ENCODE measurements around the gene FGFR2. TPM values are rescaled to one million over a fixed set of nuclear protein-coding genes. Genes with fewer than 3 reads are reported as not detected.

FGFR2 gene
- total and polyA plus RNA-seq, 9 of the 15 experiments (the other 6 are each of a cell fraction or from before 2014, with no cell fraction given): 0.20 TPM; not detected in 8

DNA sequence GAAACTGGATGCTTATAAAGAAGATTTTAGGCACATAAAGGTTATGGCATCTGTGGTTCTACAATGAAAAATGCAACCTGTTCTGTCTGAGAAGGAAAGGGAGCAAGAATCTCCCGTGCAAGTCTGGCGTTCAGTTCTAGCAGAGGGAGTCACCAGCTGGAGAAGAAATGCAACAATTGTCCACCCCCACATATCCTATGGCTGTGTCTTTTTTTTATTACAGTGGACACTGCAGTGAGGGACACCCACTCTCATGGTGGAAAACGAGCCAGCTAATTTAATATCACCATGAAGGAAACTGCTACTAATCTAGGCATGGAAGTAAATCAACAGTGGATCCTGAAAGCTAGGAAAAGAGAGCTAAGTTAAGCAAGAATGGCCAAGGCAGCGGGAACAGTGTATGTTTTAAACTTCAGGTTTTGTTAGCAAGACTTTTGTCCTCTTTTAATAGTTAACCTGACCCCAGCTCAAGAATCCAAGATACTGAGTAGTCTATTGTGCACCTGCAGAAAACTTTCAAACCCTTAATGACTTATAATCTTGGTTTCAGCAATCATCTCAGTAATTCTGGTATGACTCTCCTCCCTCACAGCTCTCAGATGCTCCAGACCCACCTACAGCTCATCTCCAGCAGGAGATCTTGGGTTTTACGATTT, 149.3 kb downstream of the FGFR2 start:
- in situ Hi-C loops (cut with MboI): no loop called here
- POLR2A ChIA-PET: no interaction called here
- no TSS peak for BruUV-seq (replicated peaks)

GRCh38 chr10:121444520-121445165, 153.6 kb downstream of the FGFR2 start:
- DNase-seq (ENCODE audit: extremely low read depth in 1 of 4, low spot score in 3 of 4) (no peak), ATAC-seq (no peak), FAIRE-seq (no peak)
- Histone ChIP-seq H3K27me3 (ENCODE audit: control insufficient read depth in 2 of 2, insufficient read depth in 2 of 2, low read length in 2 of 2) (no peaks in the 10 kb centered on the region), H3K9me1 (ENCODE audit: control insufficient read depth, insufficient read depth, low read length) (no peaks in the 10 kb centered on the region), H3K79me2 (ENCODE audit: control insufficient read depth, insufficient read depth, low read length) (no peaks in the 10 kb centered on the region), H3K27ac (ENCODE audit: extremely low read depth, low read depth, low read length) (no peak overlapping the region), H3K9ac (ENCODE audit: insufficient read depth in 1 of 2, low read depth in 2 of 2, low read length in 2 of 2) (no peak overlapping the region), H3K9me3 (replicated peaks; ENCODE audit: control insufficient read depth, insufficient read depth, low read depth, low read length) (no peaks in the 10 kb centered on the region), H3K4me2 (ENCODE audit: insufficient read depth, low read length) (no peak overlapping the region), H3K4me3 (no peak overlapping the region), H2AFZ (ENCODE audit: low read depth, low read length) (no peak overlapping the region), H3K4me1 (replicated peaks in 1 of 2; ENCODE audit: control insufficient read depth in 2 of 2, insufficient read depth in 2 of 2, low read length in 2 of 2) (no peaks in the 10 kb centered on the region), H4K20me1 (replicated peaks; ENCODE audit: control insufficient read depth, insufficient read depth, low read length) (no peaks in the 10 kb centered on the region), H3K36me3 (ENCODE audit: control insufficient read depth, insufficient read depth, low read length) (no peaks in the 10 kb centered on the region)
- no TSS peak for BruUV-seq (replicated peaks)
- whole genome bisulfite sequencing (ENCODE audit: insufficient coverage, low coverage, missing lambda C conversion rate): 0% methylated on average over 7 of the region's 8 CpGs
- POLR2A ChIA-PET: no interaction called here
- in situ Hi-C loops (cut with MboI): no loop called here
- intact Hi-C loops (cut with micrococcal nuclease): no loop called here
- CTCF ChIA-PET (ENCODE audit: low intra/inter-chr PET ratio): no interaction called here
- no peak for TF ChIP-seq SRSF1 (IDR thresholded peaks at IDR 0.05; ENCODE audit: low read depth, low read length)
- no peak for TF ChIP-seq PRPF4 (IDR thresholded peaks at IDR 0.05; ENCODE audit: insufficient read depth, low read depth, low read length, poor library complexity, severe bottlenecking)
- TF ChIP-seq FOXK1 (CRISPR knock-in tag; IDR thresholded peaks at IDR 0.05; ENCODE audit: borderline replicate concordance): no peak
- TF ChIP-seq SMARCA4 (IDR thresholded peaks at IDR 0.05): no peak
- no peak for TF ChIP-seq ZNF445 (CRISPR knock-in tag; IDR thresholded peaks at IDR 0.05; ENCODE audit: low read depth)
- TF ChIP-seq POU5F1 (IDR thresholded peaks at IDR 0.05; ENCODE audit: borderline replicate concordance, low read depth, low read length, partially characterized antibody): no peak
- TF ChIP-seq, protein P1, sequence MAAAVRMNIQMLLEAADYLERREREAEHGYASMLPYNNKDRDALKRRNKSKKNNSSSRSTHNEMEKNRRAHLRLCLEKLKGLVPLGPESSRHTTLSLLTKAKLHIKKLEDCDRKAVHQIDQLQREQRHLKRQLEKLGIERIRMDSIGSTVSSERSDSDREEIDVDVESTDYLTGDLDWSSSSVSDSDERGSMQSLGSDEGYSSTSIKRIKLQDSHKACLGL (CRISPR knock-in tag; IDR thresholded peaks at IDR 0.05; ENCODE audit: borderline replicate concordance, poor library complexity, severe bottlenecking): no peak
- no peak for TF ChIP-seq ZNF24 (IDR thresholded peaks at IDR 0.05)
- no peak for TF ChIP-seq GATA2 (CRISPR knock-in tag; IDR thresholded peaks at IDR 0.05)
- TF ChIP-seq ZBTB17 (CRISPR knock-in tag; IDR thresholded peaks at IDR 0.05): no peak
- TF ChIP-seq EWSR1 (IDR thresholded peaks at IDR 0.05; ENCODE audit: borderline replicate concordance, low read depth, partially characterized antibody): no peak
- TF ChIP-seq MITF (IDR thresholded peaks at IDR 0.05): no peak

More for the DNA sequence above, 149.3 kb downstream of the FGFR2 start:
- Histone ChIP-seq H4K20me1 (replicated peaks; ENCODE audit: control insufficient read depth, insufficient read depth, low read length) (no peaks in the 10 kb centered on the region), H3K4me3 (no peak overlapping the region), H3K79me2 (ENCODE audit: control insufficient read depth, insufficient read depth, low read length) (no peaks in the 10 kb centered on the region), H3K36me3 (ENCODE audit: control insufficient read depth, insufficient read depth, low read length) (no peaks in the 10 kb centered on the region), H3K9me3 (replicated peaks; ENCODE audit: control insufficient read depth, insufficient read depth, low read depth, low read length) (no peaks in the 10 kb centered on the region), H3K27ac (ENCODE audit: extremely low read depth, low read depth, low read length) (no peak overlapping the region), H3K27me3 (ENCODE audit: control insufficient read depth in 2 of 2, insufficient read depth in 2 of 2, low read length in 2 of 2) (no peaks in the 10 kb centered on the region), H3K4me2 (ENCODE audit: insufficient read depth, low read length) (no peak overlapping the region), H3K4me1 (replicated peaks in 1 of 2; ENCODE audit: control insufficient read depth in 2 of 2, insufficient read depth in 2 of 2, low read length in 2 of 2) (no peaks in the 10 kb centered on the region), H3K9ac (ENCODE audit: insufficient read depth in 1 of 2, low read depth in 2 of 2, low read length in 2 of 2) (no peak overlapping the region), H2AFZ (ENCODE audit: low read depth, low read length) (no peak overlapping the region), H3K9me1 (ENCODE audit: control insufficient read depth, insufficient read depth, low read length) (no peaks in the 10 kb centered on the region)
- ATAC-seq (no peak), FAIRE-seq (no peak), DNase-seq (ENCODE audit: extremely low read depth in 1 of 4, low spot score in 3 of 4) (no peak)
- WGBS (ENCODE audit: insufficient coverage, low coverage, missing lambda C conversion rate): 2% methylated on average over 5 of the region's 5 CpGs
- intact Hi-C loops (cut with micrococcal nuclease): no loop called here
- CTCF ChIA-PET (ENCODE audit: low intra/inter-chr PET ratio): no interaction called here
- no peak for TF ChIP-seq GATA2 (CRISPR knock-in tag; IDR thresholded peaks at IDR 0.05)
- no peak for TF ChIP-seq ZNF507 (tag; conservative IDR thresholded peaks at IDR 0.05)
- TF ChIP-seq GTF2E2 (tag; IDR thresholded peaks at IDR 0.05): no peak
